K562 (cell line): ENCODE measurements around the gene SHISAL1. TPM values are rescaled to one million over a fixed set of nuclear protein-coding genes. Genes with fewer than 3 reads are reported as not detected.

Experiments
- ATAC-seq: fragments of 200-7000 bp; cut with Tn5 transposase; 3 replicates; pipeline ENCODE4 v1.9.1; 2020; ENCODE audit warnings: moderate library complexity
- BruUV-seq: library from RNA; stranded (reverse); fragments of 400-500 nt; replicated peaks from 2 replicates; lab custom pipeline; 2021; lab: Mats Ljungman, UMichigan
- CTCF ChIA-PET: fragments of 300-600 bp; formaldehyde crosslinking; extraction: SDS; loops from one replicate; lab custom pipeline; 2021; ENCODE audit warnings: low intra/inter-chr PET ratio; lab: Yijun Ruan, JAX
- POLR2A ChIA-PET: fragments of 300-600, 350-650 bp; sonication (Branson Sonifier 250); formaldehyde crosslinking; extraction: SDS; loops from one replicate; lab custom pipeline; 2021; ENCODE audit warnings: antibody characterized with exemption, inconsistent platforms; lab: Yijun Ruan, JAX
- DNase-seq, 4 experiments: peaks; one replicate each; pipeline versions ENCODE4 v3.0.0 to v3.0.0-alpha.2; 2011 to 2018; ENCODE audit warnings: low spot score in 3 of 4, mixed read lengths in 3 of 4; ENCODE audit errors: extremely low read depth in 1 of 4
- FAIRE-seq: peaks from 2 replicates; lab custom pipeline; 2011; peaks lifted over from hg19 to GRCh38; lab: Jason Lieb, UNC
- H2AFZ ChIP-seq: 2 replicates; pipeline ENCODE4 v1.6.0; 2011; ENCODE audit warnings: low read depth, low read length, control low read depth, inconsistent platforms
- H3K27ac ChIP-seq: fragments of 200-600 bp; 3 replicates; pipeline ENCODE4 v1.8.0; 2011; ENCODE audit warnings: low read depth, mild to moderate bottlenecking, control low read depth, inconsistent platforms, low read length, moderate library complexity, mixed read lengths; ENCODE audit errors: extremely low read depth
- H3K27me3 ChIP-seq, 2 experiments: fragments of 300-600 bp in 1 of 2; 2 replicates in 1 of 2; 3 replicates in 1 of 2; pipeline versions ENCODE4 v1.6.0 to v1.8.0; 2011; ENCODE audit warnings: inconsistent platforms in 2 of 2, low read length in 2 of 2, mild to moderate bottlenecking in 1 of 2, mixed read lengths in 1 of 2, moderate library complexity in 1 of 2; ENCODE audit not compliant: control insufficient read depth in 2 of 2, insufficient read depth in 2 of 2
- H3K36me3 ChIP-seq: fragments of 300-600 bp; 3 replicates; pipeline ENCODE4 v1.8.0; 2011; ENCODE audit warnings: mild to moderate bottlenecking, low read length, inconsistent platforms; ENCODE audit not compliant: control insufficient read depth, insufficient read depth
- H3K4me1 ChIP-seq, 2 experiments: fragments of 200-600 bp in 1 of 2; replicated peaks in 1 of 2; 2 replicates in 1 of 2; 3 replicates in 1 of 2; pipeline versions ENCODE4 v1.5.1 to v1.8.0; 2011; ENCODE audit warnings: inconsistent platforms in 2 of 2, low read length in 2 of 2, mild to moderate bottlenecking in 1 of 2, mixed read lengths in 1 of 2, moderate library complexity in 1 of 2; ENCODE audit not compliant: control insufficient read depth in 2 of 2, insufficient read depth in 2 of 2
- H3K4me2 ChIP-seq: 2 replicates; pipeline ENCODE4 v1.6.1; 2011; ENCODE audit warnings: low read length, control low read depth, inconsistent platforms, mixed read lengths; ENCODE audit not compliant: insufficient read depth
- H3K4me3 ChIP-seq: fragments of 200-600 bp; sonication (generic), shearing (Covaris generic); 2 replicates; pipeline ENCODE4 v1.5.1; 2016; ENCODE audit warnings: control low read depth, inconsistent platforms
- H3K79me2 ChIP-seq: fragments of 200-600 bp; 3 replicates; pipeline ENCODE4 v1.8.0; 2011; ENCODE audit warnings: low read length, inconsistent platforms; ENCODE audit not compliant: control insufficient read depth, insufficient read depth
- H3K9ac ChIP-seq, 2 experiments: 2 replicates each; pipeline versions ENCODE4 v1.6.0 to v1.6.1; 2011; ENCODE audit warnings: low read depth in 2 of 2, low read length in 2 of 2, control low read depth in 1 of 2, inconsistent platforms in 1 of 2, mild to moderate bottlenecking in 1 of 2, mixed read lengths in 1 of 2; ENCODE audit not compliant: insufficient read depth in 1 of 2
- H3K9me1 ChIP-seq: one replicate; pipeline ENCODE4 v1.6.0; 2011; ENCODE audit warnings: inconsistent platforms, mild to moderate bottlenecking, low read length, moderate library complexity; ENCODE audit not compliant: control insufficient read depth, insufficient read depth
- H3K9me3 ChIP-seq: replicated peaks from 2 replicates; pipeline ENCODE4 v1.5.1; 2011; ENCODE audit warnings: low read depth, low read length, inconsistent platforms; ENCODE audit not compliant: control insufficient read depth, insufficient read depth
- H4K20me1 ChIP-seq: replicated peaks from 2 replicates; pipeline ENCODE4 v1.6.1; 2011; ENCODE audit warnings: low read length, inconsistent platforms, mixed read lengths; ENCODE audit not compliant: control insufficient read depth, insufficient read depth
- CAMTA2 ChIP-seq: fragments of 250-450 bp; sonication (Bioruptor Pico); conservative IDR thresholded peaks from 2 replicates; pipeline ENCODE4 v1.5.1; 2022
- CHD2 ChIP-seq: IDR thresholded peaks from 2 replicates; pipeline ENCODE4 v1.6.1; 2011; ENCODE audit warnings: low read depth, low read length
- CREBBP ChIP-seq: IDR thresholded peaks from one replicate; pipeline ENCODE4 v1.6.1; 2012; ENCODE audit warnings: low read depth, mild to moderate bottlenecking, control low read depth, inconsistent platforms, low read length
- DNMT1 ChIP-seq: fragments of 450-650 bp; IDR thresholded peaks from 2 replicates; pipeline ENCODE4 v1.6.1; 2016; ENCODE audit warnings: antibody characterized with exemption, mild to moderate bottlenecking
- ERF ChIP-seq: fragments of 450-650 bp; formaldehyde crosslinking; IDR thresholded peaks from 2 replicates; pipeline ENCODE4 v1.4.0; 2020; ENCODE audit warnings: mild to moderate bottlenecking, mixed read lengths
- MEIS2 ChIP-seq: fragments of 450-650 bp; IDR thresholded peaks from 2 replicates; pipeline ENCODE4 v1.6.1; 2014; ENCODE audit warnings: mild to moderate bottlenecking; ENCODE audit not compliant: partially characterized antibody
- NCOA2 ChIP-seq, 2 experiments: fragments of 450-650 bp; IDR thresholded peaks; 2 replicates each; pipeline ENCODE4 v1.6.1; 2018; ENCODE audit warnings: mild to moderate bottlenecking in 2 of 2, moderate library complexity in 1 of 2; ENCODE audit not compliant: partially characterized antibody in 2 of 2
- NR2C1 ChIP-seq, 2 experiments: fragments of 450-650 bp; IDR thresholded peaks; 2 replicates each; pipeline ENCODE4 v1.6.1; 2017; ENCODE audit warnings: mild to moderate bottlenecking in 2 of 2, antibody characterized with exemption in 1 of 2, inconsistent platforms in 1 of 2, missing compliant biosample characterization in 1 of 2, missing genetic modification characterization in 1 of 2
- TBL1XR1 ChIP-seq, 2 experiments: IDR thresholded peaks; 2 replicates each; pipeline ENCODE4 v1.6.1; 2012; ENCODE audit warnings: improper control_type of control experiment in 2 of 2, low read length in 2 of 2, mild to moderate bottlenecking in 1 of 2
- ZNF263 ChIP-seq: sonication (generic); formaldehyde crosslinking; IDR thresholded peaks from 2 replicates; pipeline ENCODE4 v1.8.0; 2022; ENCODE audit warnings: mild to moderate bottlenecking, missing genetic modification reagents, borderline replicate concordance
- ZNF766 ChIP-seq: fragments of 200-800 bp; sonication (Bioruptor generic); conservative IDR thresholded peaks from 2 replicates; pipeline ENCODE4 v1.6.1; 2016; ENCODE audit warnings: missing genetic modification characterization, missing compliant biosample characterization
- WGBS: fragments of 100-300 bp; shearing (Covaris generic); methylation state at CpG from one replicate; pipeline ENCODE4 v1.1.6; 2016; ENCODE audit warnings: low coverage, mixed read lengths; ENCODE audit not compliant: insufficient coverage; ENCODE audit errors: missing lambda C conversion rate; 5-methylcytosine and 5-hydroxymethylcytosine counted together
- in situ Hi-C: fragments of 300-500 bp; cut with MboI; formaldehyde crosslinking; loops from 4 replicates; pipeline ENCODE4 v1.15.0; 2018; ENCODE audit warnings: inconsistent platforms, mixed read lengths
- intact Hi-C: fragments of 100-400 bp; cut with micrococcal nuclease; formaldehyde crosslinking; loops from 2 replicates; pipeline ENCODE4 v1.14.2; 2022
- polyA plus RNA-seq, 8 experiments: library from polyadenylated mRNA; depleted of rRNA in 4 of 8; stranded (reverse) in 5 of 8; unstranded in 3 of 8; fragments of >200 nt; fragmentation: Nextera tagmentation in 2 of 8; fragmentation: Illumina TruSeq in 1 of 8; extraction: Ambion mirVana in 2 of 8; extraction: Trizol in 1 of 8; gene quantifications; 2 replicates each; pipeline versions ENCODE4 v1.2.1 to v1.2.3, GENCODE V29; 2011 to 2014; ENCODE audit warnings: inconsistent platforms in 1 of 8, missing spikeins in 1 of 8
- total RNA-seq, 7 experiments: library from RNA; depleted of rRNA in 6 of 7; stranded (reverse); fragments of >200 nt in 6 of 7; fragmentation: Illumina TruSeq in 2 of 7; extraction: Trizol in 2 of 7; gene quantifications; 2 replicates each; pipeline versions ENCODE4 v1.2.1 to v1.2.3, GENCODE V29; 2011 to 2021; ENCODE audit warnings: low replicate concordance in 1 of 7
- TF ChIP-seq, protein P1 (sequence below): fragments of 450-650 bp; IDR thresholded peaks from 2 replicates; pipeline ENCODE4 v1.6.1; 2017; ENCODE audit warnings: antibody characterized with exemption
- TF ChIP-seq, protein P2 (sequence below), 2 experiments: fragments of 450-650 bp; IDR thresholded peaks; 2 replicates each; pipeline ENCODE4 v1.6.1; 2018; ENCODE audit warnings: mild to moderate bottlenecking in 2 of 2, low read depth in 1 of 2; ENCODE audit not compliant: partially characterized antibody in 2 of 2
- TF ChIP-seq, protein P3 (sequence below): sonication (generic); formaldehyde crosslinking; IDR thresholded peaks from 2 replicates; pipeline ENCODE4 v1.8.0; 2022; ENCODE audit warnings: mild to moderate bottlenecking, missing genetic modification reagents

SHISAL1 gene
- total and polyA plus RNA-seq, 9 of the 15 experiments (the other 6 are each of a cell fraction or from before 2014, with no cell fraction given), result not detected

DNA sequence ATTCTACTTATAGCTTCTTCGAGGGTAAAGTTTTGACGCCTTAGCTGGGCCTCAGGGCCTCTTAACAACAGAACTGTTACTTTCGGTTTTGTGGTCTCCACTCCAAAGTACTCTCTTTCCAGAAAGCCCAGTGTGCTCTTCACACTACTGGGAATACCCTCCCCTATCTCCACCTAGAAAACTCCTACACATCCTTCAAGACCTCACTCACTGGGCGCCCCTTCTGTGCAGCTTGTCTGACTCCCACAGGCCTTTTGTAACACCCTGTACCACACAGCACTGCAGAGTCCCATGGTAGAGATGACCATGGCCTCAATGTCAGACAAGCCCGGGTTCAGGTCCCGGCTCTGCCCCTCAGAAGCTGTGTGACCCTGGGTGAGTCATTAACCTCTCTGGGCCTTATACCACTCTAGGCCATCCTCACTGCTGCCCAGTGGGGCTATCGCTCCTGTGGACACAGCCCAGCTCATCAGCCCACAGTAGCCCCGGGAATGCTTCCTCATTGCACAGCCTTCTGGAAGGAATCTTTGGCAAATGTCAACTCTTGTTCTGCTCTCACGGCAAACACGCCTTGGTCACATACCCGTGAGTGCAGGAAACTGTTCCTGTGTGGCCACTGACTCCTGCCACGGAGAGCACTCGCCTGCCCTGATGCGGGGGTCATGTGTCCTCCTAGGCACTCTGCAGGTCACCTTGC is 51.4 kb downstream of the SHISAL1 start:
- BruUV-seq, result no TSS peak
- Histone ChIP-seq H3K4me2 (no peak overlapping the region), H3K27me3 (peaks cover 0 to 6% of the 10 kb centered on the region in 2 experiments; a peak in 1 of 5 replicates), H3K9me1 (no peaks in the 10 kb centered on the region), H3K4me1 (peaks cover 0 to 9% of the 10 kb centered on the region in 2 experiments; a peak in 2 of 5 replicates), H2AFZ (no peak overlapping the region), H3K9me3 (no peaks in the 10 kb centered on the region), H4K20me1 (no peaks in the 10 kb centered on the region), H3K9ac (no peak overlapping the region), H3K36me3 (no peaks in the 10 kb centered on the region), H3K27ac (no peak overlapping the region), H3K79me2 (no peaks in the 10 kb centered on the region), H3K4me3 (no peak overlapping the region)
- ChIA-PET CTCF (no interaction called here), POLR2A (no interaction called here)
- 8% methylated on average over 10 of the region's 14 CpGs for WGBS
- DNase-seq, result no peak
- in situ Hi-C loops (no loop called here), intact Hi-C loops (no loop called here)
- TF ChIP-seq, protein P1, sequence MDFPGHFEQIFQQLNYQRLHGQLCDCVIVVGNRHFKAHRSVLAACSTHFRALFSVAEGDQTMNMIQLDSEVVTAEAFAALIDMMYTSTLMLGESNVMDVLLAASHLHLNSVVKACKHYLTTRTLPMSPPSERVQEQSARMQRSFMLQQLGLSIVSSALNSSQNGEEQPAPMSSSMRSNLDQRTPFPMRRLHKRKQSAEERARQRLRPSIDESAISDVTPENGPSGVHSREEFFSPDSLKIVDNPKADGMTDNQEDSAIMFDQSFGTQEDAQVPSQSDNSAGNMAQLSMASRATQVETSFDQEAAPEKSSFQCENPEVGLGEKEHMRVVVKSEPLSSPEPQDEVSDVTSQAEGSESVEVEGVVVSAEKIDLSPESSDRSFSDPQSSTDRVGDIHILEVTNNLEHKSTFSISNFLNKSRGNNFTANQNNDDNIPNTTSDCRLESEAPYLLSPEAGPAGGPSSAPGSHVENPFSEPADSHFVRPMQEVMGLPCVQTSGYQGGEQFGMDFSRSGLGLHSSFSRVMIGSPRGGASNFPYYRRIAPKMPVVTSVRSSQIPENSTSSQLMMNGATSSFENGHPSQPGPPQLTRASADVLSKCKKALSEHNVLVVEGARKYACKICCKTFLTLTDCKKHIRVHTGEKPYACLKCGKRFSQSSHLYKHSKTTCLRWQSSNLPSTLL, result no peak
- no peak for TF ChIP-seq ZNF263 (CRISPR knock-in tag)
- no peak for TF ChIP-seq CAMTA2
- TF ChIP-seq CHD2, result no peak
- no peak for TF ChIP-seq DNMT1
- no peak for TF ChIP-seq ERF
- no peak for TF ChIP-seq NCOA2 (IDR thresholded peaks at IDR 0.05; ENCODE audit: partially characterized antibody in 2 of 2)
- TF ChIP-seq, protein P2, sequence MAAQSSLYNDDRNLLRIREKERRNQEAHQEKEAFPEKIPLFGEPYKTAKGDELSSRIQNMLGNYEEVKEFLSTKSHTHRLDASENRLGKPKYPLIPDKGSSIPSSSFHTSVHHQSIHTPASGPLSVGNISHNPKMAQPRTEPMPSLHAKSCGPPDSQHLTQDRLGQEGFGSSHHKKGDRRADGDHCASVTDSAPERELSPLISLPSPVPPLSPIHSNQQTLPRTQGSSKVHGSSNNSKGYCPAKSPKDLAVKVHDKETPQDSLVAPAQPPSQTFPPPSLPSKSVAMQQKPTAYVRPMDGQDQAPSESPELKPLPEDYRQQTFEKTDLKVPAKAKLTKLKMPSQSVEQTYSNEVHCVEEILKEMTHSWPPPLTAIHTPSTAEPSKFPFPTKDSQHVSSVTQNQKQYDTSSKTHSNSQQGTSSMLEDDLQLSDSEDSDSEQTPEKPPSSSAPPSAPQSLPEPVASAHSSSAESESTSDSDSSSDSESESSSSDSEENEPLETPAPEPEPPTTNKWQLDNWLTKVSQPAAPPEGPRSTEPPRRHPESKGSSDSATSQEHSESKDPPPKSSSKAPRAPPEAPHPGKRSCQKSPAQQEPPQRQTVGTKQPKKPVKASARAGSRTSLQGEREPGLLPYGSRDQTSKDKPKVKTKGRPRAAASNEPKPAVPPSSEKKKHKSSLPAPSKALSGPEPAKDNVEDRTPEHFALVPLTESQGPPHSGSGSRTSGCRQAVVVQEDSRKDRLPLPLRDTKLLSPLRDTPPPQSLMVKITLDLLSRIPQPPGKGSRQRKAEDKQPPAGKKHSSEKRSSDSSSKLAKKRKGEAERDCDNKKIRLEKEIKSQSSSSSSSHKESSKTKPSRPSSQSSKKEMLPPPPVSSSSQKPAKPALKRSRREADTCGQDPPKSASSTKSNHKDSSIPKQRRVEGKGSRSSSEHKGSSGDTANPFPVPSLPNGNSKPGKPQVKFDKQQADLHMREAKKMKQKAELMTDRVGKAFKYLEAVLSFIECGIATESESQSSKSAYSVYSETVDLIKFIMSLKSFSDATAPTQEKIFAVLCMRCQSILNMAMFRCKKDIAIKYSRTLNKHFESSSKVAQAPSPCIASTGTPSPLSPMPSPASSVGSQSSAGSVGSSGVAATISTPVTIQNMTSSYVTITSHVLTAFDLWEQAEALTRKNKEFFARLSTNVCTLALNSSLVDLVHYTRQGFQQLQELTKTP (IDR thresholded peaks at IDR 0.05; ENCODE audit: low read depth in 1 of 2, partially characterized antibody in 2 of 2), result no peak
- TF ChIP-seq TBL1XR1 (IDR thresholded peaks at IDR 0.05; ENCODE audit: low read length in 2 of 2), result no peak
- no peak for TF ChIP-seq CREBBP
- TF ChIP-seq NR2C1 (IDR thresholded peaks at IDR 0.05), result no peak
- no peak for TF ChIP-seq NR2C1 (tag; IDR thresholded peaks at IDR 0.05)
- no peak for TF ChIP-seq MEIS2
- TF ChIP-seq, protein P3, sequence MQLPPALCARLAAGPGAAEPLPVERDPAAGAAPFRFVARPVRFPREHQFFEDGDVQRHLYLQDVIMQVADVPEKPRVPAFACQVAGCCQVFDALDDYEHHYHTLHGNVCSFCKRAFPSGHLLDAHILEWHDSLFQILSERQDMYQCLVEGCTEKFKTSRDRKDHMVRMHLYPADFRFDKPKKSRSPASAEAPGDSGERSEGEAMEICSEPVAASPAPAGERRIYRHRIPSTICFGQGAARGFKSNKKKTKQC (CRISPR knock-in tag), result no peak
- no peak for TF ChIP-seq ZNF766
- no peak for FAIRE-seq
- ATAC-seq, result no peak
